WTC11 (cell line): ENCODE measurements around the gene GPC5.

Experiments
- ATF6 ChIP-seq: sonication (generic); formaldehyde crosslinking; IDR thresholded peaks from 2 replicates; pipeline ENCODE4 v1.8.1; 2023; ENCODE audit warnings: mild to moderate bottlenecking, missing genetic modification reagents
- CREM ChIP-seq: sonication (generic); formaldehyde crosslinking; IDR thresholded peaks from 2 replicates; pipeline ENCODE4 v1.8.1; 2022; ENCODE audit warnings: mild to moderate bottlenecking, missing genetic modification reagents, moderate library complexity
- ETV6 ChIP-seq: sonication (generic); formaldehyde crosslinking; IDR thresholded peaks from 2 replicates; pipeline ENCODE4 v1.8.1; 2022; ENCODE audit warnings: mild to moderate bottlenecking, missing genetic modification reagents
- MAX ChIP-seq: sonication (generic); formaldehyde crosslinking; IDR thresholded peaks from 2 replicates; pipeline ENCODE4 v1.8.0; 2022; ENCODE audit warnings: mild to moderate bottlenecking, missing genetic modification reagents
- PRDM15 ChIP-seq: sonication (generic); formaldehyde crosslinking; IDR thresholded peaks from 2 replicates; pipeline ENCODE4 v1.8.0; 2022; ENCODE audit warnings: missing genetic modification reagents
- SP1 ChIP-seq: sonication (generic); formaldehyde crosslinking; conservative IDR thresholded peaks from 2 replicates; pipeline ENCODE4 v1.8.1; 2022; ENCODE audit warnings: missing genetic modification reagents
- USF2 ChIP-seq: sonication (generic); formaldehyde crosslinking; IDR thresholded peaks from 2 replicates; pipeline ENCODE4 v1.8.1; 2023; ENCODE audit warnings: mild to moderate bottlenecking, missing genetic modification reagents, moderate library complexity
- ZNF138 ChIP-seq: sonication (generic); formaldehyde crosslinking; conservative IDR thresholded peaks from 2 replicates; pipeline ENCODE4 v1.8.1; 2022; ENCODE audit warnings: mild to moderate bottlenecking, moderate library complexity, missing genetic modification reagents
- ZNF232 ChIP-seq: sonication (generic); formaldehyde crosslinking; IDR thresholded peaks from 2 replicates; pipeline ENCODE4 v1.8.0; 2022; ENCODE audit warnings: mild to moderate bottlenecking, missing genetic modification reagents
- TF ChIP-seq, protein P1 (sequence below): fragments of 200-600 bp; IDR thresholded peaks from 2 replicates; pipeline ENCODE4 v1.8.0; 2022; ENCODE audit warnings: antibody characterized with exemption
- TF ChIP-seq, protein P2 (sequence below): sonication (generic); formaldehyde crosslinking; IDR thresholded peaks from 2 replicates; pipeline ENCODE4 v1.8.1; 2023; ENCODE audit warnings: mild to moderate bottlenecking, missing genetic modification reagents, moderate library complexity
- TF ChIP-seq, protein P3 (sequence below): sonication (generic); formaldehyde crosslinking; conservative IDR thresholded peaks from 2 replicates; pipeline ENCODE4 v1.8.1; 2023; ENCODE audit warnings: mild to moderate bottlenecking, low read depth, missing genetic modification reagents, moderate library complexity

DNA sequence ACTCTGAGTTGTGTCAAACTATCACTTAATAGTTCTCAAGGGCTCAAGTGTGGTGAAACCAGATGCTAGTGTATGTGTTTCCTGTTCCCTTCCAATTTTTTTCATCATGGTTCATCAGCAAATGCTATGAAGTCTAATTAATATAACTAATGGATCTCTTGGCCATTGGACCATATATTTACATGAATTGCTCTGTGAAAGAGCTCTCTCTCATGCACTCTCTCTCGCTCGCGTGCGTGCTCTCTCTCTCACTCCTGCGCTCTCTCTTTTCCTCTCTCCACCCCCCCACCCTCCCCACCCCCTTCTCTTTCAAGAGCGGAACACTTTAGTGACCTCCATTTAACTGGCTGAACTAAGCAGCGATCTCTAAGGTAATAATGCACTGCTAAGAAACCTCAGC is 1281.2 kb downstream of the GPC5 start:
- TF ChIP-seq USF2 (CRISPR knock-in tag) (no peak), SP1 (CRISPR knock-in tag) (no peak), ZNF138 (CRISPR knock-in tag) (no peak), MAX (CRISPR knock-in tag) (no peak), ATF6 (no peak), ETV6 (no peak), ZNF232 (CRISPR knock-in tag) (no peak), PRDM15 (CRISPR knock-in tag) (no peak), CREM (CRISPR knock-in tag) (no peak)
- TF ChIP-seq, protein P1, sequence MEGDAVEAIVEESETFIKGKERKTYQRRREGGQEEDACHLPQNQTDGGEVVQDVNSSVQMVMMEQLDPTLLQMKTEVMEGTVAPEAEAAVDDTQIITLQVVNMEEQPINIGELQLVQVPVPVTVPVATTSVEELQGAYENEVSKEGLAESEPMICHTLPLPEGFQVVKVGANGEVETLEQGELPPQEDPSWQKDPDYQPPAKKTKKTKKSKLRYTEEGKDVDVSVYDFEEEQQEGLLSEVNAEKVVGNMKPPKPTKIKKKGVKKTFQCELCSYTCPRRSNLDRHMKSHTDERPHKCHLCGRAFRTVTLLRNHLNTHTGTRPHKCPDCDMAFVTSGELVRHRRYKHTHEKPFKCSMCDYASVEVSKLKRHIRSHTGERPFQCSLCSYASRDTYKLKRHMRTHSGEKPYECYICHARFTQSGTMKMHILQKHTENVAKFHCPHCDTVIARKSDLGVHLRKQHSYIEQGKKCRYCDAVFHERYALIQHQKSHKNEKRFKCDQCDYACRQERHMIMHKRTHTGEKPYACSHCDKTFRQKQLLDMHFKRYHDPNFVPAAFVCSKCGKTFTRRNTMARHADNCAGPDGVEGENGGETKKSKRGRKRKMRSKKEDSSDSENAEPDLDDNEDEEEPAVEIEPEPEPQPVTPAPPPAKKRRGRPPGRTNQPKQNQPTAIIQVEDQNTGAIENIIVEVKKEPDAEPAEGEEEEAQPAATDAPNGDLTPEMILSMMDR: no peak
- TF ChIP-seq, protein P2, sequence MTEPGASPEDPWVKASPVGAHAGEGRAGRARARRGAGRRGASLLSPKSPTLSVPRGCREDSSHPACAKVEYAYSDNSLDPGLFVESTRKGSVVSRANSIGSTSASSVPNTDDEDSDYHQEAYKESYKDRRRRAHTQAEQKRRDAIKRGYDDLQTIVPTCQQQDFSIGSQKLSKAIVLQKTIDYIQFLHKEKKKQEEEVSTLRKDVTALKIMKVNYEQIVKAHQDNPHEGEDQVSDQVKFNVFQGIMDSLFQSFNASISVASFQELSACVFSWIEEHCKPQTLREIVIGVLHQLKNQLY: no peak
- TF ChIP-seq, protein P3, sequence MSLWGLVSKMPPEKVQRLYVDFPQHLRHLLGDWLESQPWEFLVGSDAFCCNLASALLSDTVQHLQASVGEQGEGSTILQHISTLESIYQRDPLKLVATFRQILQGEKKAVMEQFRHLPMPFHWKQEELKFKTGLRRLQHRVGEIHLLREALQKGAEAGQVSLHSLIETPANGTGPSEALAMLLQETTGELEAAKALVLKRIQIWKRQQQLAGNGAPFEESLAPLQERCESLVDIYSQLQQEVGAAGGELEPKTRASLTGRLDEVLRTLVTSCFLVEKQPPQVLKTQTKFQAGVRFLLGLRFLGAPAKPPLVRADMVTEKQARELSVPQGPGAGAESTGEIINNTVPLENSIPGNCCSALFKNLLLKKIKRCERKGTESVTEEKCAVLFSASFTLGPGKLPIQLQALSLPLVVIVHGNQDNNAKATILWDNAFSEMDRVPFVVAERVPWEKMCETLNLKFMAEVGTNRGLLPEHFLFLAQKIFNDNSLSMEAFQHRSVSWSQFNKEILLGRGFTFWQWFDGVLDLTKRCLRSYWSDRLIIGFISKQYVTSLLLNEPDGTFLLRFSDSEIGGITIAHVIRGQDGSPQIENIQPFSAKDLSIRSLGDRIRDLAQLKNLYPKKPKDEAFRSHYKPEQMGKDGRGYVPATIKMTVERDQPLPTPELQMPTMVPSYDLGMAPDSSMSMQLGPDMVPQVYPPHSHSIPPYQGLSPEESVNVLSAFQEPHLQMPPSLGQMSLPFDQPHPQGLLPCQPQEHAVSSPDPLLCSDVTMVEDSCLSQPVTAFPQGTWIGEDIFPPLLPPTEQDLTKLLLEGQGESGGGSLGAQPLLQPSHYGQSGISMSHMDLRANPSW: no peak
